Activated CD4-positive, alpha-beta T cell treated with anti-CD3 and anti-CD28 coated beads, Interleukin-2, amount 50 U/mL, for 16 hours (primary cell): ENCODE measurements around the gene BANP.
"Not testable (repeated sequence)": the region's sequence is repeated elsewhere in the genome, so short reads cannot be mapped to it uniquely, and the experiment has no call there.

ENCODE experiments used
- DNase-seq: peaks from one replicate; pipeline ENCODE4 v3.0.0-alpha.2; 2020

BANP gene

GRCh38 chr16:88053479-88053878 is 102.2 kb downstream of the BANP start:
- DNase-seq, result not testable (repeated sequence)

DNA sequence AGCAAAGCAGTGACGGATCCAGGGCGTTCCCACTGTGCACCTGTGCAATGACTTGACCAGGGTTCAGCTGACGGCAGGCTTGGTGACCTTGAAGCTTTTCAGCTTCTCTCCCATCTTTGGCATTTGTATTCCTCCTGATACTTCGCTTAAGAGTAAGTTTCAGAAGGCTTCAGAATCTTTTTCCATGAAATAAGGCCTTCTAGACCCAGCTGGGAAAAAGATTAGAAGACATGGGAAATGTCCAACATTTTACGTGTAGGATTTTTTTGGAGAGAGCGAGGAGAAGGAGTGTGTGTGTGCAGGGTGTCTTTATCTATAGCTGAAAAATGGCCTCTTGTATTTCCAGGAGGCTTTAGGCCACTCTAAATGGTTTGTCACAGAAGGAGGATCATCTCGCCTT is 104.1 kb downstream of the BANP start:
- DNase-seq, result no peak

- no peak for DNase-seq
These were observed 105.0 kb downstream of the BANP start for GRCh38 chr16:88056212-88056611.

GRCh38 chr16:88057656-88058055 is 106.4 kb downstream of the BANP start:
- DNase-seq, result no peak

GRCh38 chr16:88058136-88058535 is 106.9 kb downstream of the BANP start:
- no peak for DNase-seq

DNA sequence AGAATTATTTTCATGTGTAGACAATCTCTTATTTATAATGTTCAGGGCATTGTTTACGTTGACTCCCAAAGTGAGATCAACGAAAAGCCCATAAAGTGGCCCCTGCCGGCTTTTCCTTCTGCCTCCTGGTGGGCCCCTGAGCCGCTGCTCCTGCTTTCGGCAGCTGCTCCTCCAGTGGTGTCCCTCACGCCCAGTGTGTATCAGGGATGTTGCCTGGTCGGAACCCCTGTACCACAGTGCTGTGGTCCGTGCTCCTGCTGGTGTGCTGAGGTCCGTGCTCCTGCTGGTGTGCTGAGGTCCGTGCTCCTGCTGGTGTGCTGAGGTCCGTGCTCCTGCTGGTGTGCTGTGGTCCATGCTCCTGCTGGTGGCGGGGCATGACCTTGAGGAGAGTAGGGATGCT is 107.6 kb downstream of the BANP start:
- no peak for DNase-seq

DNA sequence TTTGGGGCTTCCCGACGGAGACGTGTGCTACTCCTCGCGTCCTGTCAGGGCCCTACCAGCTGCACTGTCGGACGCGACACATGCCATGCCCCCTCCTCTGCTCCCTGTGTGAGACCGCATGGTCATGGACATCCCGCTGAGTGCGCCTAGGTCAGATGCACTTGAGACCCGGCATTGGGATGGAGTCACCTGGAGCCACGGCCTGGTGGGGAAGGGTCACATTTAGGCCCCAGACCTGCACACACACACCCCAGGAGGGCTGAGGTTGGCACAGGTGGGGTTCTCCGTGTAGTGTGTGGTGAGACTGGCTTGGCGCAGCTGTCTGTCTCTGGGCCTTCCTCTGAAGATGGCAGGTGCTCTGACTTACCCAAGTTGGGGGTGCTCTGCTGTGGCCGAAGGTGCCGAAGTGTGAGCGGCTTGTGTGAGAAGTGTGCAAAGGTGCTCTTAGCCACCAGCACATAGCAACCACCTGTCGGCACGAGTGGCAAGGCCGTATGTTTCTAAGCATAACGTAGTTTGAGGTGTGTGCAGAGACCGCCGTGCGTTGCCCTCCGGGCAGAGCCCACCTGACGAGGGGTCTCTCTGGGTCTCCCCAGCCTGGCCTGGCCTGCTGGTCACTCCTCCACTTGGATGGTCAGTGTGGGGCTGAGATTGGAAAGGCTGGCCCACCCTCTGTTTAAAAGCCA is 108.6 kb downstream of the BANP start:
- DNase-seq, result no peak

GRCh38 chr16:88060524-88061219 is 109.4 kb downstream of the BANP start:
- DNase-seq, result no peak

GRCh38 chr16:88061346-88062110 is 110.3 kb downstream of the BANP start:
- no peak for DNase-seq

GRCh38 chr16:88062341-88063210 is 111.3 kb downstream of the BANP start:
- no peak for DNase-seq

DNA sequence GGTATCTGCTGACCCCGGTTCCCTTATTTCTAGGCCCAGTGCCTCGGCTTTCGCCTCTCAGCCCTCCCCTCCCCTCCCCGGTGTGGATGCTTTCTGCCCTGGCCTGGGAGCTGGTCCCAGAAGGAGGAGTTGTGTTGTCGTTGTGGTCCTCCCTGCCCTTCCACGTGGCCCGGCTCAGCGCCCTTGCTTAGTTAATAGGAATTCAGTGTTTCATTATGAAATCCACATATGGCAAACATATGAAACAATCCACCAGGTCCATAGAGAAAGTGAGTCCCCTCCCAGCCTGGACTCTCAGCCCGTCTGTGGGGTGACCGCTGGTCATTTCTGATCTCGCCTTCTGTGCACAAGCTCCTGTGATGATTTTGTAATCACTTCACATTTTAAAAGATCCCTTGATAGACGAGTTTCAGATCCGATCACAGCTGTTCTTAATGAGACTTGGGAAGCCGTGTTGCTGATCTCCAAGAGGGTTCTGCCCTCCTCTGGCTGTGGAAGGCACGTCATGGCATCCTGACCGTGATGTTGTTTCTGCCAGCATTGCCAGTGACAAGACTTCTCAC is 112.1 kb downstream of the BANP start:
- no peak for DNase-seq

- no peak for DNase-seq
These were observed 113.0 kb downstream of the BANP start for GRCh38 chr16:88064011-88064888.

- DNase-seq, result no peak
These were observed 113.9 kb downstream of the BANP start for GRCh38 chr16:88064889-88065746.

DNA sequence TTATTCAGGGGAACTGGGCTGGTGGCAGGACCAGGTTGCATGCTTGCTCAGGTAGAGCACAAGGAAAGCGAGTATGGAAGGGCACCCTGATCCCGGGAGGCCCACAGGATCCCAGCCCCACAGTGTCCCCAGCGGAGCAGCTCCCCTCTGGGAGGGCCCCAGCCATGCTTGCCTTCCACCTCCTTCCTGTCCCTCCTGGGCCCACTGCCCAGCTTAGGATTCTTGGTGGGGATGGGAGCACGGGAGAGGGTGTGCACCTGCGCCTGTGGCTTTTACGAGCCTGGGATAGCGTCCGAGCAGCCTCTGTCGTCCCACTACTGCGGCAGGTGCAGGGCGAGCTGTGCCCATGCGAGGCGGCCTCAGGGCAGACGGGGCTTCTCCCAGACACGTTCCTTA is 114.5 kb downstream of the BANP start:
- DNase-seq, result no peak

GRCh38 chr16:88066234-88066633 is 115.0 kb downstream of the BANP start:
- DNase-seq, result no peak

GRCh38 chr16:88066680-88067529 is 115.7 kb downstream of the BANP start:
- no peak for DNase-seq

GRCh38 chr16:88067530-88068411 is 116.5 kb downstream of the BANP start:
- DNase-seq, result no peak
